ENCODE results near the gene EXTL2. TPM values are rescaled to one million over a fixed set of nuclear protein-coding genes. Genes with fewer than 3 reads are reported as not detected.

The EXTL2 gene
- total RNA-seq, 1 donor from 2014 or later = 20.4 TPM

- Histone ChIP-seq H3K27me3 (ENCODE audit: control insufficient read depth in 3 of 3, insufficient read depth in 3 of 3, low read length in 3 of 3) (no peaks in the 10 kb centered on the region), H3K4me1 (ENCODE audit: control insufficient read depth in 3 of 3, insufficient read depth in 3 of 3, low read length in 3 of 3) (no peaks in the 10 kb centered on the region), H3K27ac (ENCODE audit: low read depth, low read length) (no peak overlapping the region), H3K36me3 (ENCODE audit: control insufficient read depth in 3 of 3, insufficient read depth in 3 of 3, low read length in 3 of 3) (peaks cover 0 to 6% (median 5%) of the 10 kb centered on the region in 3 donors), H3K9ac (ENCODE audit: low read depth in 1 of 3, low read length in 3 of 3) (no peak overlapping the region), H3K9me3 (ENCODE audit: control insufficient read depth in 3 of 3, low read length in 3 of 3) (no peaks in the 10 kb centered on the region), H3K4me3 (ENCODE audit: low read length in 3 of 3) (no peak overlapping the region)
Measured at GRCh38 chr1:100928128-100928527, 33.5 kb upstream of the EXTL2 start.

- no peak overlapping the region for H3K27ac ChIP-seq (ENCODE audit: low read depth, low read length)
- H3K36me3 ChIP-seq (ENCODE audit: control insufficient read depth in 3 of 3, insufficient read depth in 3 of 3, low read length in 3 of 3) = peaks cover 0 to 6% (median 5%) of the 10 kb centered on the region in 3 donors
- no peak overlapping the region for H3K4me3 ChIP-seq (ENCODE audit: low read length in 3 of 3)
- H3K4me1 ChIP-seq (ENCODE audit: control insufficient read depth in 3 of 3, insufficient read depth in 3 of 3, low read length in 3 of 3) = no peaks in the 10 kb centered on the region
- no peaks in the 10 kb centered on the region for H3K27me3 ChIP-seq (ENCODE audit: control insufficient read depth in 3 of 3, insufficient read depth in 3 of 3, low read length in 3 of 3)
- H3K9me3 ChIP-seq (ENCODE audit: control insufficient read depth in 3 of 3, low read length in 3 of 3) = no peaks in the 10 kb centered on the region
- no peak overlapping the region for H3K9ac ChIP-seq (ENCODE audit: low read depth in 1 of 3, low read length in 3 of 3)
Measured at GRCh38 chr1:100927276-100927675, 32.6 kb upstream of the EXTL2 start.

- Histone ChIP-seq H3K27ac (ENCODE audit: low read depth, low read length) (no peak overlapping the region), H3K9me3 (ENCODE audit: control insufficient read depth in 3 of 3, low read length in 3 of 3) (no peaks in the 10 kb centered on the region), H3K4me1 (ENCODE audit: control insufficient read depth in 3 of 3, insufficient read depth in 3 of 3, low read length in 3 of 3) (no peaks in the 10 kb centered on the region), H3K4me3 (ENCODE audit: low read length in 3 of 3) (no peak overlapping the region), H3K9ac (ENCODE audit: low read depth in 1 of 3, low read length in 3 of 3) (no peak overlapping the region), H3K27me3 (ENCODE audit: control insufficient read depth in 3 of 3, insufficient read depth in 3 of 3, low read length in 3 of 3) (no peaks in the 10 kb centered on the region), H3K36me3 (ENCODE audit: control insufficient read depth in 3 of 3, insufficient read depth in 3 of 3, low read length in 3 of 3) (peaks cover 0 to 9% (median 5%) of the 10 kb centered on the region in 3 donors)
Measured at GRCh38 chr1:100926240-100926639, 31.6 kb upstream of the EXTL2 start.

- Histone ChIP-seq H3K9me3 (ENCODE audit: control insufficient read depth in 3 of 3, low read length in 3 of 3) (no peaks in the 10 kb centered on the region), H3K36me3 (ENCODE audit: control insufficient read depth in 3 of 3, insufficient read depth in 3 of 3, low read length in 3 of 3) (peaks cover 0 to 9% (median 5%) of the 10 kb centered on the region in 3 donors), H3K4me3 (ENCODE audit: low read length in 3 of 3) (no peak overlapping the region), H3K9ac (ENCODE audit: low read depth in 1 of 3, low read length in 3 of 3) (no peak overlapping the region), H3K27me3 (ENCODE audit: control insufficient read depth in 3 of 3, insufficient read depth in 3 of 3, low read length in 3 of 3) (no peaks in the 10 kb centered on the region), H3K4me1 (ENCODE audit: control insufficient read depth in 3 of 3, insufficient read depth in 3 of 3, low read length in 3 of 3) (no peaks in the 10 kb centered on the region), H3K27ac (ENCODE audit: low read depth, low read length) (no peak overlapping the region)
Measured at GRCh38 chr1:100924991-100925390, 30.3 kb upstream of the EXTL2 start.

- H3K36me3 ChIP-seq (ENCODE audit: control insufficient read depth in 3 of 3, insufficient read depth in 3 of 3, low read length in 3 of 3) = peaks cover 0 to 9% (median 5%) of the 10 kb centered on the region in 3 donors
- H3K4me3 ChIP-seq (ENCODE audit: low read length in 3 of 3) = no peak overlapping the region
- H3K4me1 ChIP-seq (ENCODE audit: control insufficient read depth in 3 of 3, insufficient read depth in 3 of 3, low read length in 3 of 3) = no peaks in the 10 kb centered on the region
- H3K9me3 ChIP-seq (ENCODE audit: control insufficient read depth in 3 of 3, low read length in 3 of 3) = no peaks in the 10 kb centered on the region
- H3K27me3 ChIP-seq (ENCODE audit: control insufficient read depth in 3 of 3, insufficient read depth in 3 of 3, low read length in 3 of 3) = no peaks in the 10 kb centered on the region
- H3K9ac ChIP-seq (ENCODE audit: low read depth in 1 of 3, low read length in 3 of 3) = no peak overlapping the region
- H3K27ac ChIP-seq (ENCODE audit: low read depth, low read length) = no peak overlapping the region
Measured at GRCh38 chr1:100924212-100924611, 29.6 kb upstream of the EXTL2 start.

GRCh38 chr1:100921110-100921706, 26.6 kb upstream of the EXTL2 start:
- Histone ChIP-seq H3K4me3 (ENCODE audit: low read length in 3 of 3) (no peak overlapping the region), H3K9ac (ENCODE audit: low read depth in 1 of 3, low read length in 3 of 3) (no peak overlapping the region), H3K4me1 (ENCODE audit: control insufficient read depth in 3 of 3, insufficient read depth in 3 of 3, low read length in 3 of 3) (no peaks in the 10 kb centered on the region), H3K9me3 (ENCODE audit: control insufficient read depth in 3 of 3, low read length in 3 of 3) (no peaks in the 10 kb centered on the region), H3K27me3 (ENCODE audit: control insufficient read depth in 3 of 3, insufficient read depth in 3 of 3, low read length in 3 of 3) (no peaks in the 10 kb centered on the region), H3K36me3 (ENCODE audit: control insufficient read depth in 3 of 3, insufficient read depth in 3 of 3, low read length in 3 of 3) (peaks cover 0 to 24% (median 7%) of the 10 kb centered on the region in 3 donors), H3K27ac (ENCODE audit: low read depth, low read length) (no peak overlapping the region)

- Histone ChIP-seq H3K4me3 (ENCODE audit: low read length in 3 of 3) (no peak overlapping the region), H3K36me3 (ENCODE audit: control insufficient read depth in 3 of 3, insufficient read depth in 3 of 3, low read length in 3 of 3) (peaks cover 13 to 42% (median 41%) of the 10 kb centered on the region in 3 donors)
Measured at GRCh38 chr1:100912019-100912418, 17.4 kb upstream of the EXTL2 start.

GRCh38 chr1:100909018-100909417, 14.4 kb upstream of the EXTL2 start:
- H3K36me3 ChIP-seq (ENCODE audit: control insufficient read depth in 3 of 3, insufficient read depth in 3 of 3, low read length in 3 of 3) = peaks cover 13 to 38% (median 37%) of the 10 kb centered on the region in 3 donors
- no peak overlapping the region for H3K27ac ChIP-seq (ENCODE audit: low read depth, low read length)

More at GRCh38 chr1:100912019-100912418, 17.4 kb upstream of the EXTL2 start:
- Histone ChIP-seq H3K27me3 (ENCODE audit: control insufficient read depth in 3 of 3, insufficient read depth in 3 of 3, low read length in 3 of 3) (no peaks in the 10 kb centered on the region), H3K9ac (ENCODE audit: low read depth in 1 of 3, low read length in 3 of 3) (no peak overlapping the region), H3K27ac (ENCODE audit: low read depth, low read length) (no peak overlapping the region), H3K9me3 (ENCODE audit: control insufficient read depth in 3 of 3, low read length in 3 of 3) (no peaks in the 10 kb centered on the region), H3K4me1 (ENCODE audit: control insufficient read depth in 3 of 3, insufficient read depth in 3 of 3, low read length in 3 of 3) (no peaks in the 10 kb centered on the region)

GRCh38 chr1:100907887-100908286, 13.2 kb upstream of the EXTL2 start:
- no peak overlapping the region for H3K27ac ChIP-seq (ENCODE audit: low read depth, low read length)
- no peaks in the 10 kb centered on the region for H3K9me3 ChIP-seq (ENCODE audit: control insufficient read depth in 3 of 3, low read length in 3 of 3)
- no peak overlapping the region for H3K4me3 ChIP-seq (ENCODE audit: low read length in 3 of 3)
- H3K27me3 ChIP-seq (ENCODE audit: control insufficient read depth in 3 of 3, insufficient read depth in 3 of 3, low read length in 3 of 3) = no peaks in the 10 kb centered on the region
- peaks cover 9 to 32% (median 28%) of the 10 kb centered on the region in 3 donors for H3K36me3 ChIP-seq (ENCODE audit: control insufficient read depth in 3 of 3, insufficient read depth in 3 of 3, low read length in 3 of 3)
- no peaks in the 10 kb centered on the region for H3K4me1 ChIP-seq (ENCODE audit: control insufficient read depth in 3 of 3, insufficient read depth in 3 of 3, low read length in 3 of 3)
- no peak overlapping the region for H3K9ac ChIP-seq (ENCODE audit: low read depth in 1 of 3, low read length in 3 of 3)

More at GRCh38 chr1:100909018-100909417, 14.4 kb upstream of the EXTL2 start:
- no peak overlapping the region for H3K4me3 ChIP-seq (ENCODE audit: low read length in 3 of 3)
- H3K4me1 ChIP-seq (ENCODE audit: control insufficient read depth in 3 of 3, insufficient read depth in 3 of 3, low read length in 3 of 3) = no peaks in the 10 kb centered on the region
- H3K27me3 ChIP-seq (ENCODE audit: control insufficient read depth in 3 of 3, insufficient read depth in 3 of 3, low read length in 3 of 3) = no peaks in the 10 kb centered on the region
- H3K9me3 ChIP-seq (ENCODE audit: control insufficient read depth in 3 of 3, low read length in 3 of 3) = no peaks in the 10 kb centered on the region
- no peak overlapping the region for H3K9ac ChIP-seq (ENCODE audit: low read depth in 1 of 3, low read length in 3 of 3)

- Histone ChIP-seq H3K27me3 (ENCODE audit: control insufficient read depth in 3 of 3, insufficient read depth in 3 of 3, low read length in 3 of 3) (no peaks in the 10 kb centered on the region), H3K4me1 (ENCODE audit: control insufficient read depth in 3 of 3, insufficient read depth in 3 of 3, low read length in 3 of 3) (no peaks in the 10 kb centered on the region), H3K27ac (ENCODE audit: low read depth, low read length) (no peak overlapping the region), H3K4me3 (ENCODE audit: low read length in 3 of 3) (no peak overlapping the region), H3K36me3 (ENCODE audit: control insufficient read depth in 3 of 3, insufficient read depth in 3 of 3, low read length in 3 of 3) (peaks cover 0 to 25% (median 21%) of the 10 kb centered on the region in 3 donors), H3K9me3 (ENCODE audit: control insufficient read depth in 3 of 3, low read length in 3 of 3) (no peaks in the 10 kb centered on the region), H3K9ac (ENCODE audit: low read depth in 1 of 3, low read length in 3 of 3) (no peak overlapping the region)
Measured at GRCh38 chr1:100905181-100905580, 10.5 kb upstream of the EXTL2 start.
